Endothelial cell of umbilical vein (primary cell): ENCODE measurements around the gene ADGRG3. TPM values are rescaled to one million over a fixed set of nuclear protein-coding genes. Genes with fewer than 3 reads are reported as not detected.

Experiments used
- BruUV-seq: library from RNA; stranded (reverse); fragments of 400-500 nt; replicated peaks from 2 replicates; lab custom pipeline; 2021; lab: Mats Ljungman, UMichigan
- CTCF ChIA-PET: fragments of 300-600, 350-600 bp; sonication (Branson Sonifier 250); formaldehyde crosslinking; loops from one replicate; lab custom pipeline; 2021; ENCODE audit warnings: antibody characterized with exemption, inconsistent platforms; lab: Charles Lee
- POLR2A ChIA-PET: fragments of 300-600, 350-600 bp; sonication (Branson Sonifier 250); formaldehyde crosslinking; loops from one replicate; lab custom pipeline; 2021; ENCODE audit warnings: antibody characterized with exemption, inconsistent platforms; lab: Charles Lee
- DNase-seq: peaks from one replicate; pipeline ENCODE4 v3.0.0-alpha.2; 2011; ENCODE audit warnings: low read depth, low spot score
- FAIRE-seq: peaks from 2 replicates; lab custom pipeline; 2011; peaks lifted over from hg19 to GRCh38; lab: Jason Lieb, UNC
- H2AFZ ChIP-seq: 2 replicates; pipeline ENCODE4 v1.6.0; 2012; ENCODE audit warnings: low read depth, low read length, control low read depth, inconsistent platforms
- H3K27ac ChIP-seq: 2 replicates; pipeline ENCODE4 v1.5.1; 2011; ENCODE audit warnings: low read depth, mild to moderate bottlenecking, control low read depth, low read length, moderate library complexity; ENCODE audit not compliant: insufficient read depth
- H3K27me3 ChIP-seq, 2 experiments: 2 replicates each; pipeline versions ENCODE4 v1.6.0 to v1.6.1; 2011; ENCODE audit warnings: low read length in 2 of 2, mixed read lengths in 1 of 2; ENCODE audit not compliant: control insufficient read depth in 2 of 2, insufficient read depth in 2 of 2
- H3K36me3 ChIP-seq, 2 experiments: 2 replicates in 1 of 2; 3 replicates in 1 of 2; pipeline ENCODE4 v1.5.1; 2011; ENCODE audit warnings: low read length in 2 of 2, mild to moderate bottlenecking in 1 of 2, moderate library complexity in 1 of 2; ENCODE audit not compliant: control insufficient read depth in 2 of 2, insufficient read depth in 2 of 2; ENCODE audit errors: extremely low read depth in 1 of 2
- H3K4me1 ChIP-seq: 3 replicates; pipeline ENCODE4 v1.5.1; 2011; ENCODE audit warnings: mild to moderate bottlenecking, low read length; ENCODE audit not compliant: control insufficient read depth, insufficient read depth; ENCODE audit errors: extremely low read depth
- H3K4me2 ChIP-seq: 2 replicates; pipeline ENCODE4 v1.6.1; 2011; ENCODE audit warnings: low read length, control low read depth, mixed read lengths; ENCODE audit not compliant: insufficient read depth
- H3K4me3 ChIP-seq, 3 experiments: fragments of 200-600 bp in 1 of 3; sonication (generic), shearing (Covaris generic) in 1 of 3; replicated peaks in 1 of 3; 2 replicates each; pipeline ENCODE4 v1.5.1; 2011 to 2016; ENCODE audit warnings: control low read depth in 3 of 3, low read length in 3 of 3, mild to moderate bottlenecking in 2 of 3, inconsistent platforms in 1 of 3, low read depth in 1 of 3, moderate library complexity in 1 of 3; ENCODE audit not compliant: insufficient read depth in 1 of 3
- H3K79me2 ChIP-seq: 2 replicates; pipeline ENCODE4 v1.6.0; 2012; ENCODE audit warnings: low read length, inconsistent platforms; ENCODE audit not compliant: control insufficient read depth, insufficient read depth
- H3K9ac ChIP-seq: replicated peaks from 2 replicates; pipeline ENCODE3; 2011; ENCODE audit warnings: low read length, control low read depth; ENCODE audit not compliant: insufficient read depth; ENCODE audit errors: extremely low read depth
- H3K9me1 ChIP-seq: replicated peaks from 3 replicates; pipeline ENCODE4 v1.6.0; 2011; ENCODE audit warnings: mild to moderate bottlenecking, low read length; ENCODE audit not compliant: control insufficient read depth, insufficient read depth; ENCODE audit errors: extremely low read depth
- H3K9me3 ChIP-seq: replicated peaks from 2 replicates; pipeline ENCODE4 v1.5.1; 2012; ENCODE audit warnings: low read length, inconsistent platforms; ENCODE audit not compliant: control insufficient read depth, insufficient read depth
- H4K20me1 ChIP-seq: replicated peaks from 2 replicates; pipeline ENCODE3; 2011; ENCODE audit warnings: mild to moderate bottlenecking, low read length; ENCODE audit not compliant: control insufficient read depth, insufficient read depth; ENCODE audit errors: extremely low read depth
- EZH2 ChIP-seq: IDR thresholded peaks from 2 replicates; pipeline ENCODE4 v1.6.1; 2012; ENCODE audit warnings: borderline replicate concordance, low read depth, mild to moderate bottlenecking, moderate library complexity, low read length, inconsistent platforms; ENCODE audit not compliant: severe bottlenecking
- FOS ChIP-seq: IDR thresholded peaks from 2 replicates; pipeline ENCODE4 v1.6.1; 2011; ENCODE audit warnings: mild to moderate bottlenecking, low read length, moderate library complexity, borderline replicate concordance; ENCODE audit not compliant: insufficient read depth
- GATA2 ChIP-seq: IDR thresholded peaks from 2 replicates; pipeline ENCODE4 v1.7.0; 2011; ENCODE audit warnings: low read depth, mild to moderate bottlenecking, moderate library complexity, mixed read lengths, low read length; ENCODE audit not compliant: insufficient read length, insufficient read depth
- JUN ChIP-seq: IDR thresholded peaks from 2 replicates; pipeline ENCODE4 v1.6.1; 2011; ENCODE audit warnings: borderline replicate concordance, low read depth; ENCODE audit not compliant: insufficient read length, insufficient read depth
- MYC ChIP-seq: IDR thresholded peaks from one replicate; pipeline ENCODE4 v1.6.1; 2011; ENCODE audit warnings: mild to moderate bottlenecking, low read depth, low read length
- POLR2A ChIP-seq: IDR thresholded peaks from 2 replicates; pipeline ENCODE4 v1.6.1; 2012; ENCODE audit warnings: low read depth, mild to moderate bottlenecking, control low read depth, low read length
- POLR2AphosphoS5 ChIP-seq: IDR thresholded peaks from 2 replicates; pipeline ENCODE4 v1.6.1; 2012; ENCODE audit warnings: low read depth, mild to moderate bottlenecking, control low read depth, low read length, moderate library complexity; ENCODE audit not compliant: insufficient read depth
- dilution Hi-C: fragments of 300-500 bp; cut with MboI; formaldehyde crosslinking; loops from one replicate; pipeline ENCODE4 v1.15.0; 2019; ENCODE audit warnings: low sequenced_read_pairs; ENCODE audit not compliant: extremely low pct_ligation_motif_present
- intact Hi-C: fragments of 100-400 bp; cut with micrococcal nuclease; formaldehyde crosslinking; loops from one replicate; pipeline ENCODE4 v1.10.0; 2022
- polyA plus RNA-seq, 4 experiments: library from polyadenylated mRNA; depleted of rRNA in 3 of 4; stranded (reverse) in 3 of 4; unstranded in 1 of 4; fragments of >200 nt; gene quantifications; 2 replicates each; pipeline versions ENCODE4 v1.2.1 to v1.2.3, GENCODE V29; 2011 to 2012; ENCODE audit warnings: missing spikeins in 1 of 4
- total RNA-seq: library from RNA; stranded (reverse); gene quantifications from 2 replicates; pipeline ENCODE4 v1.2.3, GENCODE V29; 2021
- TF ChIP-seq, protein P1 (sequence below), 2 donors: IDR thresholded peaks; 1 replicate in 1 of 2; 2 replicates in 1 of 2; pipeline ENCODE4 v1.5.1; 2011; ENCODE audit warnings: low read length in 2 of 2, mild to moderate bottlenecking in 2 of 2, moderate library complexity in 2 of 2, control low read depth in 1 of 2, inconsistent platforms in 1 of 2, low read depth in 1 of 2; ENCODE audit not compliant: insufficient read depth in 1 of 2; ENCODE audit errors: extremely low read depth in 1 of 2
- TF ChIP-seq, protein P2 (sequence below): IDR thresholded peaks from 2 replicates; pipeline ENCODE4 v1.6.1; 2011; ENCODE audit not compliant: insufficient read depth, insufficient read length

The ADGRG3 gene
- total and polyA plus RNA-seq, 2 donors (not counting 3 experiments of a cell fraction or from before 2014, with no cell fraction given) = not detected

DNA sequence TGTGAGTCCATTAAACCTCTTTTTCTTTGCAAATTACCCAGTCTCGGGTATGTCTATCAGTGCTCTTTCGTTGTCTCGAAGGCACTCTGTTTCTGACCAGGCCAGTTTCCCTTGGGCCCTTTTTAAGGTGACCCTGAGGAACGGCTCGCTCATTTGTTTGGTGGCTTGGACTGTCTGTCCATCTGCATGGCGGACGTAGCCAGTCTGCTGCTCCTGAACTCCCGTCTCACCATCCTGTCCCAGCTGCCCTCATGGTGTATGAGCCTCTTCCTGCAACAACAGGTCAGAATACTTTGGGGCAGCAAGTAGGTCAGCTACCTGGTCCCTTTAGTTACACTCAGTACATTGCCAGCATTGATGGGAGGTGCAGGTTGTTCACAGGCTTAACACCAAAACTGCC lies 45.5 kb downstream of the ADGRG3 start:
- no peak overlapping the region for H3K9ac ChIP-seq
- H3K4me1 ChIP-seq = no peaks in the 10 kb centered on the region
- no peak overlapping the region for H2AFZ ChIP-seq
- no peaks in the 10 kb centered on the region for H3K9me1 ChIP-seq
- TF ChIP-seq FOS (no peak), EZH2 (no peak), POLR2AphosphoS5 (no peak), MYC (no peak), GATA2 (no peak), JUN (no peak), POLR2A (no peak)
- TF ChIP-seq, protein P1, sequence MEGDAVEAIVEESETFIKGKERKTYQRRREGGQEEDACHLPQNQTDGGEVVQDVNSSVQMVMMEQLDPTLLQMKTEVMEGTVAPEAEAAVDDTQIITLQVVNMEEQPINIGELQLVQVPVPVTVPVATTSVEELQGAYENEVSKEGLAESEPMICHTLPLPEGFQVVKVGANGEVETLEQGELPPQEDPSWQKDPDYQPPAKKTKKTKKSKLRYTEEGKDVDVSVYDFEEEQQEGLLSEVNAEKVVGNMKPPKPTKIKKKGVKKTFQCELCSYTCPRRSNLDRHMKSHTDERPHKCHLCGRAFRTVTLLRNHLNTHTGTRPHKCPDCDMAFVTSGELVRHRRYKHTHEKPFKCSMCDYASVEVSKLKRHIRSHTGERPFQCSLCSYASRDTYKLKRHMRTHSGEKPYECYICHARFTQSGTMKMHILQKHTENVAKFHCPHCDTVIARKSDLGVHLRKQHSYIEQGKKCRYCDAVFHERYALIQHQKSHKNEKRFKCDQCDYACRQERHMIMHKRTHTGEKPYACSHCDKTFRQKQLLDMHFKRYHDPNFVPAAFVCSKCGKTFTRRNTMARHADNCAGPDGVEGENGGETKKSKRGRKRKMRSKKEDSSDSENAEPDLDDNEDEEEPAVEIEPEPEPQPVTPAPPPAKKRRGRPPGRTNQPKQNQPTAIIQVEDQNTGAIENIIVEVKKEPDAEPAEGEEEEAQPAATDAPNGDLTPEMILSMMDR (IDR thresholded peaks at IDR 0.05; ENCODE audit: extremely low read depth in 1 of 2, insufficient read depth in 1 of 2, low read depth in 1 of 2, low read length in 2 of 2) = no peak
- TF ChIP-seq, protein P2, sequence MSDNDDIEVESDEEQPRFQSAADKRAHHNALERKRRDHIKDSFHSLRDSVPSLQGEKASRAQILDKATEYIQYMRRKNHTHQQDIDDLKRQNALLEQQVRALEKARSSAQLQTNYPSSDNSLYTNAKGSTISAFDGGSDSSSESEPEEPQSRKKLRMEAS = no peak
- dilution Hi-C loops (no loop called here), intact Hi-C loops (no loop called here)
- no TSS peak for BruUV-seq
- no peak for DNase-seq
- H4K20me1 ChIP-seq = no peaks in the 10 kb centered on the region
- H3K9me3 ChIP-seq = no peaks in the 10 kb centered on the region
- no peaks in the 10 kb centered on the region for H3K79me2 ChIP-seq
- no peak overlapping the region for H3K4me2 ChIP-seq
- no peak overlapping the region for H3K27ac ChIP-seq
- peaks cover 20 to 34% of the 10 kb centered on the region in 2 experiments for H3K27me3 ChIP-seq
- no peak overlapping the region for H3K4me3 ChIP-seq
- POLR2A ChIA-PET = no interaction called here
- FAIRE-seq = no peak
- CTCF ChIA-PET = interaction anchor here (1.5 to 3.3 kb wide), 3 partner anchors 10 to 137 kb away, joined by 5 to 21 read pairs (median 17); no protein-coding TSS in a partner anchor
- no peaks in the 10 kb centered on the region for H3K36me3 ChIP-seq
